Measurements from ENCODE around the gene RPUSD1. TPM values are rescaled to one million over a fixed set of nuclear protein-coding genes. Genes with fewer than 3 reads are reported as not detected.

Gene RPUSD1
- total and polyA plus RNA-seq, 3 donors from 2014 or later, result 11.4 to 24.0 (median 18.6) TPM

DNA sequence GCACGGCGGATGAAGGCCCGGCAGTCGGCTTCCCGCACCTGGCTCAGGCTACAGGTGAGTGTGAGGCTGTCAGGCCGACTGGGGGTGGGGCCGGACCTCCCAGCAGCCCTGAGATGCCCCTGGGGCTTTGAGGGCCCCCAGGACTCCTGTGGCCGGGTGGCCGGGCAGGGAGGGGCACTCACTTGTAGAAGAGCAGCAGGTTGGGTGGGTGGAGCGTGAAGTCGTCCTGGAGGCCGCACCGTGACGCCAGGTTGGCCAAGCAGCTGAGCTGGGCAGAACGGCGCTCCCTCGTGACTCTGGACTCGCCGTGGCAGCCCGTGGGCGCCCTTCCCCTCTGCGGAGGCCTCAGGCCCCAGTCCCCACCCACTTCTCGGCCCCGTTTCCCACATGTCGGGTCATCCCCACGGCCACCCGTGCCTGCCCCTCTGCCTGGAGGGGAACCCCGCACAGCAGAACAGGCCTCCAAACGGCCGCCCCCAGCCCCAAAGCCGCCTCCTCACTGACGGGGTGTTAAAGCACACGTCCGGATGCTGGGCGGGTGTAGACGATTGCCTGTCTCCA lies 12.9 kb downstream of the RPUSD1 start:
- TF ChIP-seq POLR2A (IDR thresholded peaks at IDR 0.05), result no peak
- TF ChIP-seq, protein P1, sequence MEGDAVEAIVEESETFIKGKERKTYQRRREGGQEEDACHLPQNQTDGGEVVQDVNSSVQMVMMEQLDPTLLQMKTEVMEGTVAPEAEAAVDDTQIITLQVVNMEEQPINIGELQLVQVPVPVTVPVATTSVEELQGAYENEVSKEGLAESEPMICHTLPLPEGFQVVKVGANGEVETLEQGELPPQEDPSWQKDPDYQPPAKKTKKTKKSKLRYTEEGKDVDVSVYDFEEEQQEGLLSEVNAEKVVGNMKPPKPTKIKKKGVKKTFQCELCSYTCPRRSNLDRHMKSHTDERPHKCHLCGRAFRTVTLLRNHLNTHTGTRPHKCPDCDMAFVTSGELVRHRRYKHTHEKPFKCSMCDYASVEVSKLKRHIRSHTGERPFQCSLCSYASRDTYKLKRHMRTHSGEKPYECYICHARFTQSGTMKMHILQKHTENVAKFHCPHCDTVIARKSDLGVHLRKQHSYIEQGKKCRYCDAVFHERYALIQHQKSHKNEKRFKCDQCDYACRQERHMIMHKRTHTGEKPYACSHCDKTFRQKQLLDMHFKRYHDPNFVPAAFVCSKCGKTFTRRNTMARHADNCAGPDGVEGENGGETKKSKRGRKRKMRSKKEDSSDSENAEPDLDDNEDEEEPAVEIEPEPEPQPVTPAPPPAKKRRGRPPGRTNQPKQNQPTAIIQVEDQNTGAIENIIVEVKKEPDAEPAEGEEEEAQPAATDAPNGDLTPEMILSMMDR (IDR thresholded peaks at IDR 0.05), result no peak
- Histone ChIP-seq H3K27ac (no peak overlapping the region), H3K4me3 (no peak overlapping the region), H3K36me3 (ENCODE audit: low read depth, missing control alignments) (no peaks in the 10 kb centered on the region), H3K9me3 (no peaks in the 10 kb centered on the region), H3K4me1 (no peaks in the 10 kb centered on the region), H3K27me3 (no peaks in the 10 kb centered on the region)
- intact Hi-C loops (cut with DNase I; ENCODE audit: low total_unique reads), result no loop called here
- no peak for DNase-seq
- whole genome bisulfite sequencing, 2 donors, result 79 to 80% methylated on average over 25 to 36 of the region's 36 CpGs

DNA sequence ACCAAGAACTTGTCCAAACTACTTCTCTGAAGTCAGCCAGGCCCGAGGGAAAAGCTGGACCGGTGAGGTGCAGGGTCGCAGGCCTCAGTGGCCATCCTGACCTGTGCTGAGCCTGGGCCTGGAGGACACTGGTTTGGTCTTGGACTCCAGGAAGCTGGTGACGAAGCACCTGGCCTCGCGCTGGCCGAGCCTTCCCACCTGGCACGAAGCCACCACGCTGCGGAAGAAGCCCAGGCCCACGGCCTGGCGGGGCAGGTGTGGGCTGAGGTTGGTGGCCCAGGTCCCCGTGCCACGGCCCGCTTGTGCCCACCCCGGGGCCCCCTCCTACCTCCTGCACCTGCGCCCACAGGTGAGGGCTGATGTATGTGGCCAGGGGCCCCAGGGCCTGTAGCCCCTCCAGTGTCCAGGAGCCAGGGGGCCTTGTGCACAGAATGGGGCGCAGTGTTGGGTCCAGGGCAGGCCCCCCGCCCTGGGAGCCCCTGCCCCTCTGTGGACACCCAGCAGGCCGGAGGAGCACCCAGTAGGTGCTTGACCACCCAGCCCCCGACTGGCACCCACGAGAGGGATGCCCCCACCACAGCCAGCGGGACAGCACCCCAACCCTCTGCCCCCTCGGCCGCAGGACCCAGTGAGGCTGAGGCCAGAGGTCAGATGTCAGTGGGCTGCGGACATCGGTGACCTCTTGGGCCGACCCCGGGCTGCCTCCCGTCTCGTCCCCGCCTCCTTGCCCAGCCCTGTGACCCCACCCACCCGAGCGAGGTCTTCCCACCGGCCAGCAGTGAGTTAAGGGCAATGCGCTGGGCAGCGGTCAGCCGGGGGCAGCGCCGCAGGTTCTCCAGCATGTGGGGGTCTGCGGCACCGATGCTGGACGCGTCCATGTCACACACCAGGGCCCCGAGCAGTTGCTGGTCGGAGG lies 13.8 kb downstream of the RPUSD1 start:
- no peak for TF ChIP-seq POLR2A (IDR thresholded peaks at IDR 0.05)
- TF ChIP-seq, protein P1 (IDR thresholded peaks at IDR 0.05), result no peak
- no peak overlapping the region for H3K4me3 ChIP-seq
- no peak overlapping the region for H3K27ac ChIP-seq
- no peaks in the 10 kb centered on the region for H3K27me3 ChIP-seq
- no peaks in the 10 kb centered on the region for H3K4me1 ChIP-seq
- 81 to 85% methylated on average over 12 to 38 of the region's 46 CpGs for WGBS, 2 donors
- no peaks in the 10 kb centered on the region for H3K9me3 ChIP-seq
- intact Hi-C loops (cut with DNase I; ENCODE audit: low total_unique reads), result no loop called here
- no peak for DNase-seq
- no peaks in the 10 kb centered on the region for H3K36me3 ChIP-seq (ENCODE audit: low read depth, missing control alignments)

DNA sequence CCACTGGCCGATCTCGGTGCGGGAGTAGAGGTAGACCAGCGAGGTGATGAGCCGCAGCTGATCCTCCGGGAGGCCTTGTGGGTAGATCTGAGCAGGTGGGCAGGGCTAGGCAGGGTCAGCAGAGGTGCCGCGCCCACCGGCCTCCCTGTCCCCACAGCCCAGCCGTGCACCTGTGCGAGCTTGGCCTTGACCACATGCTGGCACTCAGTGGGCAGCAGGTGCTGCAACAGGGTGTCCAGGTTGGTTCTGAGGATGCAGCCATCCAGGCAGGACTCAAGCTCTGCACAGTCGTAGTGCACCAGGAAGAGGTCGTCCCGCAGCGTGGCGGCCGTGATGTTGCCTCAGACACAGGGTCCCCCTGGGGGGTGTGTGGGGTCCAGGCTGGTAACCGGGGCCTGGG lies 15.2 kb downstream of the RPUSD1 start:
- Histone ChIP-seq H3K4me3 (no peak overlapping the region), H3K27me3 (no peaks in the 10 kb centered on the region), H3K9me3 (no peaks in the 10 kb centered on the region), H3K4me1 (no peaks in the 10 kb centered on the region), H3K27ac (no peak overlapping the region), H3K36me3 (ENCODE audit: low read depth, missing control alignments) (no peaks in the 10 kb centered on the region)
- TF ChIP-seq POLR2A (IDR thresholded peaks at IDR 0.05), result no peak
- TF ChIP-seq, protein P1 (IDR thresholded peaks at IDR 0.05), result no peak
- DNase-seq, result no peak
- intact Hi-C loops (cut with DNase I; ENCODE audit: low total_unique reads), result no loop called here
- 87 to 89% methylated on average over 18 of the region's 18 CpGs for WGBS, 2 donors

DNA sequence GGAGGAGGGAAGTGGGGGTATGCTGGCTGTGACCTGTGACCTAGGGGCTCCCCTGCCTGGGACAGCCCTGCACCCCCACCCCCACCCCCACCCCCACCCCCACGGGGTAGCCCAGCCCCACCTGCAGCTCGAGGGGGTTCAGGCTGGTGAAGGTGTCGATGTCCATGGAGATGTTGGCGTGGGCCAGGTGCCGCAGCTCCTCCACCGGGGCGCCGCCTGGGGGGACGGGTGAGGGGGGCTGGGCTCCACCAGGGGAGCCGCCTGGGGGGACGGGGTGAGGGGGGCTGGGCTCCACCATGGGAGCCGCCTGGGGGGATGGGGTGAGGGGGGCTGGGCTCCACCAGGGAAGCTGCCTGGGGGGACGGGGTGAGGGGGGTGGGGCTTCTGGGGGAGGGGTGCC lies 17.8 kb downstream of the RPUSD1 start:
- Histone ChIP-seq H3K27me3 (no peaks in the 10 kb centered on the region), H3K9me3 (no peaks in the 10 kb centered on the region), H3K4me1 (no peaks in the 10 kb centered on the region), H3K27ac (no peak overlapping the region), H3K36me3 (ENCODE audit: low read depth, missing control alignments) (no peaks in the 10 kb centered on the region), H3K4me3 (no peak overlapping the region)
- no peak for DNase-seq
- intact Hi-C loops (cut with DNase I; ENCODE audit: low total_unique reads), result no loop called here
- 79% methylated on average over 8 of the region's 13 CpGs; no CpG with 5 or more reads in 1 of the 2 donors for WGBS, 2 donors
- TF ChIP-seq POLR2A (IDR thresholded peaks at IDR 0.05), result no peak
- TF ChIP-seq, protein P1 (IDR thresholded peaks at IDR 0.05), result no peak
